CD4-positive, alpha-beta T cell treated with Interleukin-21 for 1 hour (primary cell): ENCODE data around the gene AGER.
"Not testable (repeated sequence)": the region's sequence is repeated elsewhere in the genome, so short reads cannot be mapped to it uniquely, and the experiment has no call there.

Source experiments
- DNase-seq: peaks from one replicate; pipeline ENCODE4 v3.0.0-alpha.2; 2020

The AGER gene

GRCh38 chr6:32198345-32198696 is 14.3 kb upstream of the AGER start:
- DNase-seq, result no peak

- DNase-seq, result peak; percentile 32
Observed at GRCh38 chr6:32196682-32197616, 12.9 kb upstream of the AGER start.

- DNase-seq, result peak; percentile 79
Observed at GRCh38 chr6:32195902-32196681, 12.0 kb upstream of the AGER start.

- peak; percentile 100 for DNase-seq
Observed at GRCh38 chr6:32195652-32195901, 11.5 kb upstream of the AGER start.

GRCh38 chr6:32194825-32195651 is 11.0 kb upstream of the AGER start:
- peak; percentile 52 for DNase-seq

- DNase-seq, result no peak
Observed at GRCh38 chr6:32194388-32194787, 10.3 kb upstream of the AGER start.

- DNase-seq, result not testable (repeated sequence)
Observed at GRCh38 chr6:32193096-32193495, 9.0 kb upstream of the AGER start.

GRCh38 chr6:32192608-32193039 is 8.6 kb upstream of the AGER start, which contains the start of gene GPSM3:
Gene GPSM3 (minus strand): TSS chr6:32192643. CDS start chr6:32192513, 130 bp downstream.
- DNase-seq, result peak; percentile 64

GRCh38 chr6:32191696-32192607 is 7.9 kb upstream of the AGER start:
- DNase-seq, result peak; percentile 68

GRCh38 chr6:32190911-32191677 is 7.0 kb upstream of the AGER start:
- DNase-seq, result peak; percentile 21

- peak; percentile 92 for DNase-seq
Observed at GRCh38 chr6:32190054-32190851, 6.2 kb upstream of the AGER start, which contains the start of gene PBX2. Gene PBX2 (minus strand): TSS chr6:32190202. CDS start chr6:32189915, 287 bp downstream.

GRCh38 chr6:32189742-32190053 is 5.6 kb upstream of the AGER start:
- no peak for DNase-seq

- DNase-seq, result no peak
Observed at GRCh38 chr6:32189069-32189741, 5.2 kb upstream of the AGER start.

GRCh38 chr6:32188381-32189068 is 4.5 kb upstream of the AGER start:
- DNase-seq, result no peak

- not testable (repeated sequence) for DNase-seq
Observed at GRCh38 chr6:32187725-32188380, 3.8 kb upstream of the AGER start.

- DNase-seq, result peak; percentile 19
Observed at GRCh38 chr6:32187009-32187709, 3.1 kb upstream of the AGER start.

- not testable (repeated sequence) for DNase-seq
Observed at GRCh38 chr6:32186151-32186840, 2.2 kb upstream of the AGER start.
